Vagina (tissue), 2 donors: ENCODE data around the gene PLA2G4B. TPM values are rescaled to one million over a fixed set of nuclear protein-coding genes. Genes with fewer than 3 reads are reported as not detected.

Source experiments
- DNase-seq, 2 donors: peaks; one replicate each; pipeline ENCODE4 v3.0.0-alpha.2; 2017; ENCODE audit errors: extremely low spot score in 2 of 2
- H3K27ac ChIP-seq: fragments of 200-600 bp; sonication (generic); one replicate; pipeline ENCODE4 v1.5.1; 2019
- H3K27me3 ChIP-seq: fragments of 200-600 bp; sonication (generic); one replicate; pipeline ENCODE4 v1.5.1; 2019
- H3K36me3 ChIP-seq, 2 donors: fragments of 200-600 bp; sonication (generic); one replicate each; pipeline ENCODE4 v1.5.1; 2017 to 2019
- H3K4me1 ChIP-seq: fragments of 200-600 bp; sonication (generic); one replicate; pipeline ENCODE4 v1.5.1; 2019
- H3K4me3 ChIP-seq, 2 donors: fragments of 200-600 bp; sonication (generic); 1 replicate in 1 of 2; 2 replicates in 1 of 2; pipeline ENCODE4 v1.5.1; 2016 to 2019
- H3K9me3 ChIP-seq: fragments of 200-600 bp; sonication (generic); one replicate; pipeline ENCODE4 v1.5.1; 2019
- POLR2A ChIP-seq, 2 donors: fragments of 450-650 bp; IDR thresholded peaks; one replicate each; pipeline ENCODE4 v1.6.1; 2017; ENCODE audit warnings: antibody characterized with exemption in 2 of 2, mild to moderate bottlenecking in 2 of 2, moderate library complexity in 2 of 2
- POLR2AphosphoS5 ChIP-seq, 2 donors: sonication (generic); formaldehyde crosslinking; IDR thresholded peaks; one replicate each; pipeline ENCODE4 v1.9.0; 2017; ENCODE audit warnings: antibody characterized with exemption in 2 of 2, mild to moderate bottlenecking in 2 of 2, low read depth in 1 of 2; ENCODE audit not compliant: insufficient read depth in 1 of 2
- intact Hi-C: fragments of 100-400 bp; cut with DNase I; formaldehyde crosslinking; loops from one replicate; pipeline ENCODE4 v1.15.1; 2023
- total RNA-seq: library from RNA; depleted of rRNA; stranded (reverse); fragments of >200 nt; gene quantifications from one replicate; pipeline ENCODE4 v1.2.3, GENCODE V29; 2016
- TF ChIP-seq, protein P1 (sequence below), 3 experiments: fragments of 450-650 bp in 2 of 3; fragments of 200-600 bp in 1 of 3; sonication (generic) in 1 of 3; IDR thresholded peaks; one replicate each; pipeline ENCODE4 v1.5.1; 2017 to 2019; ENCODE audit warnings: antibody characterized with exemption in 3 of 3, mild to moderate bottlenecking in 2 of 3, moderate library complexity in 2 of 3

The PLA2G4B gene
- total RNA-seq, 1 donor from 2014 or later: 34.1 TPM

DNA sequence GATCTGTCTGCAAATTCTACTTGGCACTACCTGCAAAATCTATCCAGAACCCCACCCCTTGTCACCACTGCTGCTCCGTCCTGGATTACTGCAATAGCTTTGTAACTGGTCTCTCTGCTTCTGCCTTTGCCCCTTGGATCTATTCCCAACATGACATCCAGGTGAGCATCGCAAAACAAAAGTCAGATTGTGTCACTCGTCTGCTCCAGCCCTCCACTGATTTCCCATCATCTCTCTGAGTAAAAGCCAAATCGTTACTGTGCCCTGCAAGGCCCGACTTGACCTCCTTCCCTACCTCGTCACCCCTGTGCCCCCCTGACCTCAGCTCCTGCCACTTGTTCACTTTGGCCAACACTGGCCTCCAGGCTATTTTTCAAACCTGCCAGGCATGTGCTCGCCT, 45.8 kb downstream of the PLA2G4B start:
- Histone ChIP-seq H3K27ac (no peak overlapping the region), H3K9me3 (no peaks in the 10 kb centered on the region), H3K27me3 (no peaks in the 10 kb centered on the region), H3K36me3 (no peaks in the 10 kb centered on the region), H3K4me3 (no peak overlapping the region), H3K4me1 (peaks cover 30% of the 10 kb centered on the region)
- no peak for DNase-seq
- TF ChIP-seq POLR2A (IDR thresholded peaks at IDR 0.05) (no peak), POLR2AphosphoS5 (IDR thresholded peaks at IDR 0.05; ENCODE audit: insufficient read depth in 1 of 2, low read depth in 1 of 2) (no peak)
- TF ChIP-seq, protein P1, sequence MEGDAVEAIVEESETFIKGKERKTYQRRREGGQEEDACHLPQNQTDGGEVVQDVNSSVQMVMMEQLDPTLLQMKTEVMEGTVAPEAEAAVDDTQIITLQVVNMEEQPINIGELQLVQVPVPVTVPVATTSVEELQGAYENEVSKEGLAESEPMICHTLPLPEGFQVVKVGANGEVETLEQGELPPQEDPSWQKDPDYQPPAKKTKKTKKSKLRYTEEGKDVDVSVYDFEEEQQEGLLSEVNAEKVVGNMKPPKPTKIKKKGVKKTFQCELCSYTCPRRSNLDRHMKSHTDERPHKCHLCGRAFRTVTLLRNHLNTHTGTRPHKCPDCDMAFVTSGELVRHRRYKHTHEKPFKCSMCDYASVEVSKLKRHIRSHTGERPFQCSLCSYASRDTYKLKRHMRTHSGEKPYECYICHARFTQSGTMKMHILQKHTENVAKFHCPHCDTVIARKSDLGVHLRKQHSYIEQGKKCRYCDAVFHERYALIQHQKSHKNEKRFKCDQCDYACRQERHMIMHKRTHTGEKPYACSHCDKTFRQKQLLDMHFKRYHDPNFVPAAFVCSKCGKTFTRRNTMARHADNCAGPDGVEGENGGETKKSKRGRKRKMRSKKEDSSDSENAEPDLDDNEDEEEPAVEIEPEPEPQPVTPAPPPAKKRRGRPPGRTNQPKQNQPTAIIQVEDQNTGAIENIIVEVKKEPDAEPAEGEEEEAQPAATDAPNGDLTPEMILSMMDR (IDR thresholded peaks at IDR 0.05): no peak
- intact Hi-C loops: no loop called here

DNA sequence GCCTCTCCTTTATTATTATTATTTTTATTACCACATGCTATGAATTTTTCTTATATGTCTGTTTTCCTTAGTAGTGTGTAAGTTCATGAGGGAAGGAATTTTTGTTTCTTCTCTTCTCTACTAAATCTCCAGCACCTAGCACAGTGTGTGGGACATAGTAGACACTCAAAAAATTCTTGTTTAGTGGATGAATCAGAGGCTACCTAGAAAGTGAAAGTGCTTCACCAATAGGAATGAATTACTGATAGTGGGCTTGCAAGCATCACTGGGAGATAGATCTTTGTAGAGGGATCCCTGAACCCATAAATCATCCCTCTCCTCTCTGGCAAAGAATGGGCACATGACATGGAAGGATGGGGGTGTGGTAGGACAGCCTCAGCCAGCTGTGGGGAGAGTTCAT, 46.7 kb downstream of the PLA2G4B start:
- H3K9me3 ChIP-seq: no peaks in the 10 kb centered on the region

DNA sequence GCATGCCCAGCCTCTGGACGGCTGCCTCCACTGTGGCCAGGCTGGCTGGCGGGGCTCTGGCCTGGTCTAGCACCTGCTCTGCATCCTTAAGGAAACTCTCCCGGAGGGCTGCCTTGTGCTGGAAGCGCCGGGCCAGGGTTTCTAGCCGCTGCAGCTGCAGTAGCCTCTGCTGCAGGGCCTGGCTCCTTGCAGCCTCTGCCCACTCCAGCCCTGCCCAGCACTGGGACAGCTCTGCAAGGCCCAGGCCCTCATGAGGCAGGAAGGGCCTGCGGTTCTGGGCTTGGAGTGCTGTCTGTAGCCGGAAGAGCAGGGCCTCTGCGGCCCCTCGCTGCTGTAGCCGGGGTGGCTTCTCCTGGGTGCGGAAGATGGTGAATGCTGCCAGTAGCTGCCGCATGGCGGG, 47.2 kb downstream of the PLA2G4B start:
- TF ChIP-seq, protein P1 (IDR thresholded peaks at IDR 0.05): no peak
- TF ChIP-seq POLR2A (IDR thresholded peaks at IDR 0.05) (no peak), POLR2AphosphoS5 (IDR thresholded peaks at IDR 0.05; ENCODE audit: insufficient read depth in 1 of 2, low read depth in 1 of 2) (no peak)
- intact Hi-C loops: no loop called here
- Histone ChIP-seq H3K4me1 (peaks cover 19% of the 10 kb centered on the region), H3K27me3 (no peaks in the 10 kb centered on the region), H3K4me3 (no peak overlapping the region), H3K27ac (no peak overlapping the region), H3K36me3 (no peaks in the 10 kb centered on the region), H3K9me3 (no peaks in the 10 kb centered on the region)
- no peak for DNase-seq

More for the DNA sequence above, 46.7 kb downstream of the PLA2G4B start:
- Histone ChIP-seq H3K36me3 (no peaks in the 10 kb centered on the region), H3K27me3 (no peaks in the 10 kb centered on the region), H3K27ac (no peak overlapping the region), H3K4me3 (no peak overlapping the region), H3K4me1 (peaks cover 24% of the 10 kb centered on the region)
- intact Hi-C loops: no loop called here
- no peak for DNase-seq
- TF ChIP-seq, protein P1 (IDR thresholded peaks at IDR 0.05): no peak
- TF ChIP-seq POLR2AphosphoS5 (IDR thresholded peaks at IDR 0.05; ENCODE audit: insufficient read depth in 1 of 2, low read depth in 1 of 2) (no peak), POLR2A (IDR thresholded peaks at IDR 0.05) (no peak)

DNA sequence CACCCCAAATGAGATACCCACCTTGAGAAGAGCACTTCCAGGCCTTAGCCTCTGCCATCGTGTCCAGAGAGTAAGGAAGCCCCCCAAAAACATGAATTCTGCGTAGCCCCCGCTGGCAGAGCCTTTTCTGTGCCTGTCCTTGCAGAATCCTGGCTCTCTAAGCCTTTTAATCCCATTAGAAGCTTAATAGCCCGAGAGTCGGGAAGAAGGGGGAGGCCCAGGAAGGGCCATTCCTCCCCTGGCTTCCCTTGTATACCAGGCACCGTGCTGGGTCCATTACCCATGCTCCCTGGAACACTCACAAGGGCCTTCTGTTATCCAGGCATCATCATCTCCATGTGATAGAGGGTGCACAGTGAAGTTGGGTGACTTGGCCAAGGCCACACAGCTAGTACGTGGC, 48.1 kb downstream of the PLA2G4B start:
- Histone ChIP-seq H3K27ac (no peak overlapping the region), H3K36me3 (no peaks in the 10 kb centered on the region), H3K4me3 (no peak overlapping the region), H3K9me3 (no peaks in the 10 kb centered on the region), H3K27me3 (no peaks in the 10 kb centered on the region), H3K4me1 (peaks cover 10% of the 10 kb centered on the region)
- no peak for DNase-seq
- TF ChIP-seq, protein P1 (IDR thresholded peaks at IDR 0.05): no peak
- TF ChIP-seq POLR2AphosphoS5 (IDR thresholded peaks at IDR 0.05; ENCODE audit: insufficient read depth in 1 of 2, low read depth in 1 of 2): no peak
- TF ChIP-seq POLR2A (IDR thresholded peaks at IDR 0.05): no peak
- intact Hi-C loops: no loop called here

DNA sequence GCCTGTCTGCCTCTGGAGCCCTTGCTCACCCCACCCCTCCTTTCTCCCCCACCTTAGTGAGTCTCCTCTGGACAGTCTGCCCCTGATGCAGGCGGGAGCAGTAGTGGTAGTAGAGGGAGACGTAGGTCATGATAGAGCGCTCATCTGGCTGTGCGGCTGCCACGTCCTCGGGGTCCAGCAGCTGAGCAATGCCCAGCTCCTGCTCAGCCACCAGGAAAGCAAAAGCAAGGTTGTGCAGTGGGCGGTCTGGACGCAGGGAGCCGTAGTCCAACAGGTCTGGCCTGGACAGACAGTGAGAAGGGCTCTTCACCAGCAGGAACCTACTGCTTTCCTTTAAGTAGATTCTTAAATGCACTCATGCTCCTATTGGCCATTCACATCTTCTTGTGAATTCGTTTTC, 48.5 kb downstream of the PLA2G4B start:
- intact Hi-C loops: no loop called here
- H3K36me3 ChIP-seq: no peaks in the 10 kb centered on the region
- H3K4me3 ChIP-seq: no peak overlapping the region
- no peak for DNase-seq
- H3K9me3 ChIP-seq: no peaks in the 10 kb centered on the region
- peaks cover 6% of the 10 kb centered on the region for H3K4me1 ChIP-seq
- no peaks in the 10 kb centered on the region for H3K27me3 ChIP-seq
- no peak overlapping the region for H3K27ac ChIP-seq
- TF ChIP-seq POLR2AphosphoS5 (IDR thresholded peaks at IDR 0.05; ENCODE audit: insufficient read depth in 1 of 2, low read depth in 1 of 2) (no peak), POLR2A (IDR thresholded peaks at IDR 0.05) (no peak)
- TF ChIP-seq, protein P1 (IDR thresholded peaks at IDR 0.05): no peak
